ENCODE measurements around the gene FBXO41. TPM values are rescaled to one million over a fixed set of nuclear protein-coding genes. Genes with fewer than 3 reads are reported as not detected.
A peak's percentile ranks its signal among the peaks of the same experiment; 100 is the strongest.

FBXO41 gene
- 1 to 10 TPM; 1.6 to 1.9 (median 1.6) TPM for polyA plus RNA-seq (ENCODE audit: insufficient read length in 3 of 3)

DNA sequence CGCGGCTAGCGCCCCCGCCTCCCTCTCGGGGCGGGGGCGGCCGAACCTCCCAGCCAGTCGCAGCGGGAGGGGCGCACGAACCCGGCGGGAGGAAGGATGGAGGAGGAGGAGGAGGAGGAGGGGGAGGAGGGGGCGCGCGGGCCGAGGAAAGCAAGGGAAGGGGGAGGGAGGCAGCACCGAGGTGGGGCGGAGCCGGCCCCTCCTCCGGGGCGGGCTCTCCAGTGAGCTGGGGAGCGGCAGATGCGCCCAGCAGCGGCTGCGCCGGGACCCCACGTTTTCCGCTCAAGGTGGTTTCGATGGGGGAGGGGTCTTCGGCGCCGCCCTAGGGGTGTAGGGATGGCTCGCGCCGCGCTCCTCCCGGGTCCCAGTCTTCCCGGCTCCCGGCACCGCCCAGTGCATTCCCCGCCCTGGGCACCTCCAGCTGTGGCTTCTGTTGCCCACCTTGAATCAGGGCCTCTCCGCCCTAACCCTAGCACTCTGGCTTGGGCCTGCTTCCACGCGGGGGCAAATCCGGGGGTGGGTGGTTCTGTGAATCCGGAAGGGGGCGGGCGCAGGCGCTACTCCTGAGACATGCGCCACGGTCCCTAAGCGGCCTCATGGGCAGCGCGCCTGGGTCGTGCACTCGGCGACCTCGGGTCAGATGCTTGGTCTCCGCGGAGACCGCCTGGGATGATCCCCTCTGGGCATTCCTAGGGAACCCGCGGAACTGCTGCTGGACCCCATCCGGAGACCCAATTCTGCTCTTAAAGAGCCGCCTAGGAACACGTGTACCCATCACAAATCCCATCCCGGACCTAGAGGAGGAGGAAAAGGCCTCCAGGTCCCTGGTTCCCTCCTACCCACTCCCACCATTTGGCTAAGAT is at the start of gene FBXO41:
FBXO41 (minus strand) TSS at position 183 of the 863 bp plus-strand sequence. CDS start 14,848 bp downstream, outside the sequence.
- DNase-seq (ENCODE audit: low read depth in 3 of 3, low spot score in 2 of 3) = no peak

- DNase-seq (ENCODE audit: low read depth in 3 of 3, low spot score in 2 of 3) = no peak
These were observed 49.8 kb upstream of the FBXO41 start for GRCh38 chr2:73334045-73334444.

DNA sequence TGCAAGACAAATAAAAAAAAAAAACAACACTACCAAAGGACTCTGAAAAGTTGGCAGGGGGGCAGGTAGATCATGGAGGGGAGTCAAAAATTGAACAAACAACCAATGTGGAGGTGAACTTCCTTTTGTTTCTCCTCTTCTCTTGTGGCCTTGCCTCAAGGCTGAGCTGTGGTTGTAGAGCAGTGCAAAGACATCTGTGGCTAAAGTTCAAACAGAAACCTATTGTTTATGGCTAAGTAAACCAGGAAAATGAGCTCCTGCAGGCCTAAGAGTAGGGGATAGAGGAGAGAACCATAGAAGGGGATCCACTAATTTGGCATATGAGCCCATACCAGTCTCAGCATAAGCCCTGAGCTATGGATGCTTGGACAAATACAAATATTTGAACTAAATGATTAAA is 49.3 kb upstream of the FBXO41 start:
- DNase-seq (ENCODE audit: low read depth in 3 of 3, low spot score in 2 of 3) = no peak

DNA sequence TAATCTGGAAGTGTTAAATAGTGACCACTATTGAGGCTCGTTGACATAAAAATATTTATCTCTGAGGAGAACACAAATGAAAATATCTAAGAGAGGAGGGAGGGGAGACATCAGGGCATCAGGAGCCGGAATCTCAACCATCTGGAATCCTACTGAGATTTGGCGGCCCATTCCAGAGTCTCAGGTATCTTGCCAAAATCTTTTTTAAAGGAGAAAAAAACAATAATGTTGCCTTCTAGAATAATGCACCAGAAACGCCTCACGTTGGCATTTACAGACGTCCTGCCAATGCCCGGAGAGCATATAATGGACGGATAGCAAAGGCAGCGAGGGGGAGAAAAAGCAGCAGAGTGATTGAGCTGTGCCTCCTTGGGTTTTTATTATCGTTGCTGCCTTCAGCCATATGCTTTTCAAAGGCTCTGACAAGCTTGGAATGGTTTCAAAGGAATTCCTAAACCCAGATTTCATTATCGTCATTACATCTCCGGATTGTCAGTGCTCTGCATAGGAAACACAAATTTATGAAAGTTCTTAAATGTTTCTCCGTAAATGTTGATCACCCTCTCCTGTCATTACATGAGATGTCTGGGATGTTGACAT is 39.9 kb upstream of the FBXO41 start:
- peak in 1 of 3 donors; percentile 2 for DNase-seq (ENCODE audit: low read depth in 3 of 3, low spot score in 2 of 3)

- DNase-seq (ENCODE audit: low read depth in 3 of 3, low spot score in 2 of 3) = no peak
These were observed 39.3 kb upstream of the FBXO41 start for GRCh38 chr2:73323551-73323950.

GRCh38 chr2:73314441-73314840 is 30.2 kb upstream of the FBXO41 start:
- DNase-seq (ENCODE audit: low read depth in 3 of 3, low spot score in 2 of 3) = no peak

DNA sequence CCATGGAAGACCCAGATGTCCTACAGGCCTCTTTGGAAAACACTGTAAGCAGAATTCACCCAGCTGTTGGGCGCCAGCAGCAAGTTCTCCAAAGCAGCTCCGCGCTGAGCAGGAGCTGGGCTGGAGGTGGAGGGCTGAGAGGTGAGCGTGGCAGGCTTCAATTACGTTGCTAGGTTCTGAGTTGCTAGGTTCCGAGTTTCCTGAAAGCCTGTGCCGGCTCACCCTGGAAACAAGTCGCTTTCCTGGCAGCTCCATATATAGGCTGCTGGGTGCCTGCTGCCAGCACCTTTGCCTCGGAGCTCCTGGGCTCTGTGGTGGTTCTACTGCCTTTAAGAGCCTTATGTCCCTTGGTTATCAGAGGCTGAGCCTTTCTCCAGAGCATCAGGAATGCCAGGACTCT is 23.4 kb upstream of the FBXO41 start:
- DNase-seq (ENCODE audit: low read depth in 3 of 3, low spot score in 2 of 3) = no peak

DNA sequence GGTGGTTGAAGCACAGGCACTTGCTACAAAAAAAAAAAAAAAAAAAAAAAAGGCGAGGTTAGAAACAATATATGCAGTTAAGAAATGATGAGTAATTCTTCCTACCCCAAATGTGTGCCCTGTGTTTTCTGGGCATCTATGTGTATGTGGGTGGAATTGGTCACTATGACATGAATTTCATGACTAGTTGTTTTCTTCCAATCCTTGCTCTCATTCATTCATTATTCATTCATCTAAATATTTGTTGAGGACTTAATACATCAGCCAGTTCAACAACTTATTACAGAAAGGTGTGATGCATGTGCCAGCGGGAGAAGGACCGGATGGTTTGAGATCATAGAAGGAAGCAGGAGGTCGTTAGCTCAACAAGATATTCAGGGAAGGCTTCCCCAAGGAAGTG is 17.4 kb upstream of the FBXO41 start:
- DNase-seq (ENCODE audit: low read depth in 3 of 3, low spot score in 2 of 3) = no peak

- no peak for DNase-seq (ENCODE audit: low read depth in 3 of 3, low spot score in 2 of 3)
These were observed 16.6 kb upstream of the FBXO41 start for GRCh38 chr2:73300926-73301325.

GRCh38 chr2:73297586-73297985 is 13.3 kb upstream of the FBXO41 start:
- no peak for DNase-seq (ENCODE audit: low read depth in 3 of 3, low spot score in 2 of 3)

DNA sequence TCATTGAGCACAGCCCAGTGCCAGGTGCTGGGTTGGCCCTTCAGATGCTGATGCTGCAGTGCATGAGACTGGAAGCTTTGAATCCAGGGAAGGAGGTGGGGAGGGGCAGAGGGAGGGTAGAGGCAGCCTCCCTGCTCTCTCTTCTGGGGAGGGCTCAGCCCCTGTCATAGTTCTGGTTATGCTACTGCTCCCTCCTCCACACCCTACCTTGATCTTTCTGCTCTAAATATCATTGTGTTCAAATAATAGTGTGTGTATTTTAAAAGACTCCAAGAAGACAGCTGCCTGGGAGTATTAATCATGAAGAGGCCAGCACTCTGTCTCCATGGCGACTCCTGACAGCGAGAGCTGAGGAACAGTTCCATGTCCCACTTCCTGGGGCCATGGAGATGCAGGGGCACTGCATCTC is 12.9 kb upstream of the FBXO41 start:
- no peak for DNase-seq (ENCODE audit: low read depth in 3 of 3, low spot score in 2 of 3)

DNA sequence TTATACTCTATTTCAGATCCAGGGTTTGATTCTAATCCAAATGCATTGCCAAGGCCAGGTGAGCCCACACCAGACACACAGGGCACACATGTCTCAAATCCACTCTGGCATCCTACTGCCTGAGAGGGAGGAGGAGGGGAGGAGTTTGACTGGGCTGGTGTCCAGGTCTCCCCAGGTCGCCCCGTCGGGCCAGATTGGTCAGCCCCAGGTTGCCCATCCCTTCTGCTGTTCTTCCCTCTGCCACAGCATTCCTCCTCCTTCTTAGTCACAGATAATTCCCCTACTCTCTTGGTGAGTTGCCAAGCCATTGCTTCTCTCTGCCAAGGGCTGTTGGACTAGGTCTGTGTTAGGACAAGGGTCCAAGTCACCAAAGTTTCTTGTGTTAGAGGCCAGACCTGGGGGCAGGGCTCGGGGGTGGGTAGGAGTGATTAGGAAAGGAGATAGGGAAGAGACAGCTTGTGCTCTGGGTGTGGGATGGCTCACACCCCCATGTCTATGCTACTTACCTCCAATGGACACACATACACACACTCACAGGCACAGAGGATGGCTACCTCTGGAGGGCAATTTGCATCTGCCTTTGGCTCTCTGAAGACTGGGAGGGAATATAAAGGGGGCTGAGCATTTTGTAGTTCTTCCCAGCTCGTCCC is 11.6 kb upstream of the FBXO41 start:
- DNase-seq (ENCODE audit: low read depth in 3 of 3, low spot score in 2 of 3) = no peak

DNA sequence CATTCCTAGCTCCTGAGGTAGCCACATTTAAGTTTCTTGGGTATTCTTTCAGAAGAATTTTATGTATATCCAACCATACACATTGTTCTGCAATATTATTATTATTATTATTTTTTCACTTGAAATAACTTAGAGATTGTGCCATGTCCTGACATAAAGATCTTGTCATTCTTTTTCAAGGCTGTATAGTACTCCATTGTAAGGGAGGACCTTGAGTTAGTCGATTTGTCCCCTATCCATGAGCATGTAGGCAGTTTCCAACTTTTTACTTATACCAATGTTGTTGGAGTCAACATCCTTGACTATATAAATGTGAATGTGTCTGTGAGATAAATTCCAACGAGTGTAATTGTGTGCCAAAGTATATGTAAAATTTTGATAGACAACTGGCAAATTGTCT is 10.0 kb upstream of the FBXO41 start:
- no peak for DNase-seq (ENCODE audit: low read depth in 3 of 3, low spot score in 2 of 3)

DNA sequence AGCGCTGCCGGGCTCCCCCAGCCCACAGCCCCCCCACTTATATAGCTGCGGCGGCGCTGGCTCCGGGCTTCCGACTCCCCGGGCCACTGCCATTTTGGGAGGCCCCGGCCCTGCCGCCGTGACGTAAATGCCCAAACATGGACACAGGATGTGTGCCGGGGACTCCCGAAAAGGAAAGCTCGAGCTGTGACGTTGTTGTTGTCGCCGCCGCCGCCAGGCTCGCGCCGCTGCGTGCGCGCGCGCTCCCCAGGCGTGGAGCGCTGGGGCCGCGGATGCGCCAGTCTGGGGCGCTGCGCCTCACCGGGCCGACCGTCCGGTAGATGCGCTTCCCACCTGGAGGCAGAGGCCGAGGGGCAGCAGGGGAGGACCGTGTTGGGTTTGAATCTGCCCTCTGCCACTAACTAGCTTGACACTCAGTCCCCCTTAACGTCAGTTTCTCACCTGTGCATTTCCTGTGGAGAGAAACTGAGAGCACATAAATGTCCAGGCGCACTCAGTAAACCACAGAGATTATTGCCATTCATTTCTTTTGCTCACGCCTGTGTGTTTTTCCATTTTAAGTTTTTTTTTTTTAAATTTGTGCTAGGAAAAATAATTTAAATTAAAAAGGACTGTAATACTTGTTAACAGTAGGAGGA is 9.4 kb upstream of the FBXO41 start, which contains the start of gene EGR4:
EGR4 (minus strand) TSS at position 15 of the 638 bp plus-strand sequence. CDS start 231 bp downstream, outside the sequence.
- no peak for DNase-seq (ENCODE audit: low read depth in 3 of 3, low spot score in 2 of 3)

DNA sequence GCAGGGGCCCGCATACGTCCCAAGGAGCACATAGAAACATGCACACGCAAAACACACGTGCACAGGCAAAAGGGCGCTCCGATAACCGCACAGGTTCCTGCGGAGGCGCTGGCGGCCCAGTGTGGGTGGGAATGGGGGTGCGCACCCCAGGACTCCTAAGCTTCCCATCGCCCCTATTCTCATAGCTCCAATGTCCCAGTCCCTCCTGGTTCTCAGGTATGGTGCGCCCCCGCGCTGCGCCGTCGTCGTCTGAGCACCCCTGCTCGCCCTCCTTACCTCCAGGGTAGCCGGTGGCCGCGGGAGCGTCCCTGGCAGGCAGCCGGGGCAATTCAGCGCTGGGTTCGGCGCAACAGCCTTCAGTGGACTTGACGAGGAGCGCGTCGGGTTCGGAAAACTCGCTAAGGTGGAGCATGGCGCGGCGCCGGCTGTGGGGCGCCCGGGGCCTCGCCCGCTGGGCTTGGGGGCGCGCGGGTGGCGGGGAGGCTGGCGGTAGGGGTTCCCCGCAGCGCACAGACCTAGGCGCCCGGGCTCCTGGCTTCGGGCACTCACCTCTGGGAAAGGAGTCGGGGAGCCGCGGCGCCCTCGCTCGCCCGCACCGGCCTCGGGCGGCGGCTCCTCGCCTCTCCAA is 8.7 kb upstream of the FBXO41 start:
- no peak for DNase-seq (ENCODE audit: low read depth in 3 of 3, low spot score in 2 of 3)

GRCh38 chr2:73292316-73292905 is 8.1 kb upstream of the FBXO41 start:
- DNase-seq (ENCODE audit: low read depth in 3 of 3, low spot score in 2 of 3) = no peak

DNA sequence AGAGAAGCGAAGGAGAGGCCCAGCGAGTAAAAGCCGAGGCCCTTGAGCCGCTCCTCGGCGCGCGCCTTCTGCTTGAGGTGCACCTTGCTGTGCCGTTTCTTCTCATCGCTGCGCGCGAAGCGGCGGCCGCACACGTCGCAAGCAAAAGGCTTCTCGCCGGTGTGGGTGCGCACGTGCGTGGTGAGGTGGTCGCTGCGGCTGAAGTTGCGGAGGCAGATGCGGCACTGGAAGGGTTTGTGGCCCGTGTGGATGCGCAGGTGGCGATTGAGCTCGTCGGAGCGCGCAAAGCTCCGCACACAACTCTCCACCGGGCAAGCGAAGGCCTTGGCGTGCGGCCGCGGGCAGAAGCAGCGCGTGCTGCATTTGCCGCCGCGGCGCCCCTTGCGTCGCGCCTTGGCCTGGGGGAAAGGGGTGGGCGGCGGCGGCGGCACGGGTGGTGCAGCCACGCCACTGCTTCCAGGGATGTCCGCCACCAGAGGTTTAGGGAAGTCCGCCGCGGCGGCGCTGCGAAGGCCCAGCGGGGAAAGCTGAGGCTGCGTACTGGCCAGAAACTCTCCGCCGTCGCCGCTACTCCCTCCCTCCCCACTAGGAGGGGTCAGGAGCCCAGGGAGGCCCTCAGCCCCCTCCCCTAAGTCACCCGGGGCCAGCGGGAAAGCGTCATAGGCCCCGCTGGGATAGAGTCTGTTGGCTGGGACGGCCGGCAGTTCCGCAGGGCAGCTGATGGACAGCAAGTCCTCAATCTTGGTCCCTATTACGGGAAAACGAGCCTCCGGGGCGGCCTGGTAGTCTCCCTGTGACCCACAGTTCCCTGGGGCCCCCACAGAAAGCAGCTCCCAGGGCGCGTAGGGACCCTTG is 7.4 kb upstream of the FBXO41 start:
- DNase-seq (ENCODE audit: low read depth in 3 of 3, low spot score in 2 of 3) = no peak

DNA sequence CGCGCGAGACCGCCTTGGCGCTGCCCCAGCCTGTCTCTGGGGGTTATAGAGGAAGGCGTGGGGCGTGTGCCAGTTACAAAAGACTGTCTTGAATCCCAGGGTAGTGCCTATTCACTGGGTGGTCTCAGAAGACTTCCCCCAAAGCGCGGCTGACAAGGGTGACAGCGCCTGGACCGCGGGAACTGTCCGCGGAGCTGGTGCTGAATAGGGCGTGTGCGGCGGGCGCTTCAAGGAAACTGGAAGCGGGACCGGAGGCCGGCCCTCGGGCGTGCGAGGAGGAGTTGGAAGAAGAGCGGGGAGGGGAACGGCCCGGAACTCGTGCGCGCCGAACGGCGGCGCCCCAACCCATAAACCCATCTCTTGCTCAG is 6.8 kb upstream of the FBXO41 start:
- peak; percentile 41 to 72 (median 69) for DNase-seq (ENCODE audit: low read depth in 3 of 3, low spot score in 2 of 3)

Data from right renal cortex interstitium (tissue), 3 donors.